H1 (cell line): ENCODE measurements around the gene MYL6. TPM values are rescaled to one million over a fixed set of nuclear protein-coding genes. Genes with fewer than 3 reads are reported as not detected.

Experiments used
- ASH2L ChIP-seq: fragments of 200-600, 300-600 bp; sonication (generic); IDR thresholded peaks from one replicate; pipeline ENCODE4 v1.7.1; 2017; ENCODE audit warnings: low read length
- BCL11A ChIP-seq, 2 experiments: IDR thresholded peaks; one replicate each; pipeline ENCODE4 v1.6.1; 2011; ENCODE audit warnings: low read depth in 2 of 2, low read length in 2 of 2, mild to moderate bottlenecking in 2 of 2
- BRCA1 ChIP-seq: IDR thresholded peaks from 2 replicates; pipeline ENCODE4 v1.6.1; 2012; ENCODE audit warnings: low read depth, low read length, improper control_type of control experiment
- CBX5 ChIP-seq: fragments of 300-800, 300-1000 bp; sonication (generic); IDR thresholded peaks from 2 replicates; pipeline ENCODE4 v1.7.1; 2016; ENCODE audit warnings: antibody characterized with exemption, low read length, low read depth
- CTBP2 ChIP-seq: IDR thresholded peaks from 2 replicates; pipeline ENCODE4 v1.7.0; 2011; ENCODE audit warnings: borderline replicate concordance, mild to moderate bottlenecking, moderate library complexity, mixed read lengths, low read length; ENCODE audit not compliant: insufficient read depth, insufficient read length
- EZH2 ChIP-seq: fragments of 200-600 bp; sonication (generic); IDR thresholded peaks from 2 replicates; pipeline ENCODE4 v1.7.1; 2012; ENCODE audit warnings: low read depth, mild to moderate bottlenecking, moderate library complexity, low read length, inconsistent platforms; ENCODE audit not compliant: severe bottlenecking
- HDAC2 ChIP-seq, 2 experiments: fragments of 300-600 bp in 1 of 2; sonication (generic) in 1 of 2; IDR thresholded peaks; 2 replicates each; pipeline ENCODE4 v1.6.1; 2011 to 2012; ENCODE audit warnings: low read depth in 2 of 2, low read length in 2 of 2, mild to moderate bottlenecking in 2 of 2, moderate library complexity in 2 of 2, borderline replicate concordance in 1 of 2, inconsistent platforms in 1 of 2
- HDAC6 ChIP-seq: IDR thresholded peaks from one replicate; pipeline ENCODE4 v1.7.1; 2012; ENCODE audit warnings: low read depth, mild to moderate bottlenecking, inconsistent platforms, low read length, moderate library complexity
- JUN ChIP-seq: IDR thresholded peaks from 2 replicates; pipeline ENCODE4 v1.6.1; 2011; ENCODE audit warnings: low read depth, mild to moderate bottlenecking, improper control_type of control experiment, low read length
- KDM1A ChIP-seq: fragments of 200-600, 300-600 bp; sonication (generic); IDR thresholded peaks from 2 replicates; pipeline ENCODE4 v1.7.1; 2016; ENCODE audit warnings: mild to moderate bottlenecking, low read length, borderline replicate concordance
- NRF1 ChIP-seq: IDR thresholded peaks from 2 replicates; pipeline ENCODE4 v1.6.1; 2011; ENCODE audit warnings: mild to moderate bottlenecking, low read depth, low read length, improper control_type of control experiment
- POLR2A ChIP-seq, 2 experiments: IDR thresholded peaks; 1 replicate in 1 of 2; 2 replicates in 1 of 2; pipeline ENCODE4 v1.6.1; 2011; ENCODE audit warnings: low read depth in 2 of 2, low read length in 2 of 2, mild to moderate bottlenecking in 2 of 2; ENCODE audit errors: control extremely low read depth in 1 of 2
- POLR2AphosphoS5 ChIP-seq: IDR thresholded peaks from 2 replicates; pipeline ENCODE4 v1.6.1; 2011; ENCODE audit warnings: low read depth, low read length
- RBBP5 ChIP-seq: IDR thresholded peaks from 2 replicates; pipeline ENCODE4 v1.7.1; 2012; ENCODE audit warnings: low read depth, mild to moderate bottlenecking, inconsistent platforms, low read length, moderate library complexity, borderline replicate concordance
- RNF2 ChIP-seq: fragments of 200-900, 300-1000 bp; sonication (generic); IDR thresholded peaks from 2 replicates; pipeline ENCODE4 v1.7.1; 2016; ENCODE audit warnings: borderline replicate concordance, low read depth, mild to moderate bottlenecking, antibody characterized with exemption, low read length; ENCODE audit not compliant: poor library complexity, severe bottlenecking; ENCODE audit errors: missing control alignments
- RXRA ChIP-seq: IDR thresholded peaks from 2 replicates; pipeline ENCODE4 v1.6.1; 2011; ENCODE audit warnings: low read depth, mild to moderate bottlenecking, low read length, moderate library complexity; ENCODE audit not compliant: insufficient read depth
- SIRT6 ChIP-seq: IDR thresholded peaks from one replicate; pipeline ENCODE4 v1.7.1; 2012; ENCODE audit warnings: low read length, inconsistent platforms
- SP1 ChIP-seq: IDR thresholded peaks from 2 replicates; pipeline ENCODE4 v1.6.1; 2011; ENCODE audit warnings: low read depth, low read length
- SRF ChIP-seq: IDR thresholded peaks from 2 replicates; pipeline ENCODE4 v1.6.1; 2011; ENCODE audit warnings: mild to moderate bottlenecking, low read depth, low read length, moderate library complexity
- TBP ChIP-seq: IDR thresholded peaks from 2 replicates; pipeline ENCODE4 v1.6.1; 2011; ENCODE audit warnings: low read depth, low read length, improper control_type of control experiment
- YY1 ChIP-seq: IDR thresholded peaks from 2 replicates; pipeline ENCODE4 v1.6.1; 2011; ENCODE audit warnings: low read depth, mild to moderate bottlenecking, low read length
- polyA plus RNA-seq, 7 experiments: library from polyadenylated mRNA; depleted of rRNA in 3 of 7; stranded (reverse) in 5 of 7; unstranded in 2 of 7; fragments of >200 nt in 5 of 7; fragments of 200-250 nt in 2 of 7; gene quantifications; 1 replicate in 5 of 7; 2 replicates in 1 of 7; 4 replicates in 1 of 7; pipeline versions ENCODE4 v1.2.1 to v1.2.3, GENCODE V29; 2011 to 2013; ENCODE audit warnings: missing spikeins in 2 of 7, mixed read lengths in 2 of 7
- total RNA-seq: library from RNA; stranded (reverse); fragmentation: NEBNext Ultra II Directional; extraction: Animal tissue kit (Norgen Biotek cat#: 25700); gene quantifications from 2 replicates; pipeline ENCODE4 v1.2.1, GENCODE V29; 2021
- TF ChIP-seq, protein P1 (sequence below): IDR thresholded peaks from 2 replicates; pipeline ENCODE4 v1.6.1; 2011; ENCODE audit warnings: low read depth, mild to moderate bottlenecking, low read length; ENCODE audit not compliant: insufficient read depth
- TF ChIP-seq, protein P2 (sequence below): IDR thresholded peaks from 2 replicates; pipeline ENCODE4 v1.6.1; 2011; ENCODE audit warnings: low read length, improper control_type of control experiment

Gene MYL6
- total and polyA plus RNA-seq, 2 of the 8 experiments (the other 6 are each of a cell fraction or from before 2014, with no cell fraction given), result 1,130 to 2,279 TPM

DNA sequence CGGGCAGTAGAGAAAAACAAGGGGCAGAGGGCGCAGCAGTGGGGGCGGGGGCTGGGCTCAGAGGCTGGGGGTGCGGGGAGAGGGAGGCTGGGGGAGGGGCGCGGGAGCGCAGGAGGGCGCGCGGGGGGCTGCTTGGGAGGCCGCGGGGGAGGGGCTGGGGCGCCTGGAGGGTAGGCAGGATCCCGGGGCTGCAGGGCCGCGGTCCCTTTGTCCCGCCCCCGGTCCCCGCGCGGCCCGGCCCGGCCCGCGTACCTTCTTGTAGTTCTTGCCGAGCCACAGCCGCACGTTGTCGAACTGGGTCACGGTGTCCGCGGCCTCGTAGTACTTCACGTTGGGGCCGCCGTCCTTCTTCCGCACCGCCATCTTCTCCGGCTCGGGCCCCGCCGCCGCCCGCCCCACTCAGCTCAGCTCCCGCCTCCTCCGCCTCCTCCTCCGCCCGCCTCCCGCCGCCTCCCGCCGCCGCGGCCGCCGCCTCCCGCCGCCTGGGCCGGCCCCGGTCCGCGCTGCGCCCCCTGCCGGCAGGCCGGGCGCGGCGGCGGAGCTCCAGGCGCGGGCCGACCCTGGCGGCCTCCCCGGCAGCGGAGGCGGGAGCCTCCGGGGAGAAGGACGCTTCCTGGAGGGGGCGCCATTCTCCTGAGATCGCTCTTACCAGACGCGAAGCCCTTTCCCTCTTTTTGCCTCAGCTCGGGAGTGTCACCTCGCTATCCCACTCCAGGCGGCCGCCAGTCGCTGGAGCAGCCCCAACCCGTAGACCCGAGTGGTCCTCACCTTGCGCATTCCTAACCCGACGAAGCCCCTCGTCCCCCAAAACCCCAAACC is 31.1 kb downstream of the MYL6 start, which contains the start of gene SMARCC2 (continued):
- TF ChIP-seq KDM1A (no peak), RNF2 (no peak), CBX5 (no peak), ASH2L (no peak), CTBP2 (no peak), NRF1 (no peak), BRCA1 (no peak), SP1 (no peak), TBP (peak; percentile 37; the same call in 1 of the 2 replicates), RBBP5 (no peak; the same call in 1 of the 2 replicates), SRF (no peak), SIRT6 (no peak), POLR2AphosphoS5 (peak; percentile 72), JUN (no peak), POLR2A (IDR thresholded peaks at IDR 0.05; ENCODE audit: control extremely low read depth in 1 of 2, low read depth in 2 of 2, low read length in 2 of 2) (peak; percentile 24 to 65), BCL11A (IDR thresholded peaks at IDR 0.05; ENCODE audit: low read depth in 2 of 2, low read length in 2 of 2) (no peak), HDAC6 (no peak), EZH2 (no peak), HDAC2 (IDR thresholded peaks at IDR 0.05; ENCODE audit: borderline replicate concordance in 1 of 2, low read depth in 2 of 2, low read length in 2 of 2) (no peak), RXRA (no peak), YY1 (peak; percentile 44; the same call in 1 of the 2 replicates)
- TF ChIP-seq, protein P1, sequence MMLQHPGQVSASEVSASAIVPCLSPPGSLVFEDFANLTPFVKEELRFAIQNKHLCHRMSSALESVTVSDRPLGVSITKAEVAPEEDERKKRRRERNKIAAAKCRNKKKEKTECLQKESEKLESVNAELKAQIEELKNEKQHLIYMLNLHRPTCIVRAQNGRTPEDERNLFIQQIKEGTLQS, result no peak
- TF ChIP-seq, protein P2, sequence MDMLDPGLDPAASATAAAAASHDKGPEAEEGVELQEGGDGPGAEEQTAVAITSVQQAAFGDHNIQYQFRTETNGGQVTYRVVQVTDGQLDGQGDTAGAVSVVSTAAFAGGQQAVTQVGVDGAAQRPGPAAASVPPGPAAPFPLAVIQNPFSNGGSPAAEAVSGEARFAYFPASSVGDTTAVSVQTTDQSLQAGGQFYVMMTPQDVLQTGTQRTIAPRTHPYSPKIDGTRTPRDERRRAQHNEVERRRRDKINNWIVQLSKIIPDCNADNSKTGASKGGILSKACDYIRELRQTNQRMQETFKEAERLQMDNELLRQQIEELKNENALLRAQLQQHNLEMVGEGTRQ, result no peak
